WTC11 (cell line): ENCODE results near the gene CLDN3.

Source experiments
- CTCF ChIP-seq: fragments of 200-600 bp; IDR thresholded peaks from 2 replicates; pipeline ENCODE4 v1.8.0; 2022; ENCODE audit warnings: antibody characterized with exemption
- IRF2 ChIP-seq: sonication (generic); formaldehyde crosslinking; IDR thresholded peaks from 2 replicates; pipeline ENCODE4 v1.8.0; 2022; ENCODE audit warnings: low read depth, missing genetic modification reagents, borderline replicate concordance
- MLX ChIP-seq: sonication (generic); formaldehyde crosslinking; IDR thresholded peaks from 2 replicates; pipeline ENCODE4 v1.8.1; 2023; ENCODE audit warnings: mild to moderate bottlenecking, missing genetic modification reagents, moderate library complexity
- TEAD4 ChIP-seq: sonication (generic); formaldehyde crosslinking; IDR thresholded peaks from 2 replicates; pipeline ENCODE4 v1.8.0; 2022; ENCODE audit warnings: mild to moderate bottlenecking, missing genetic modification reagents
- USF2 ChIP-seq: sonication (generic); formaldehyde crosslinking; IDR thresholded peaks from 2 replicates; pipeline ENCODE4 v1.8.1; 2023; ENCODE audit warnings: mild to moderate bottlenecking, missing genetic modification reagents, moderate library complexity
- ZNF121 ChIP-seq: sonication (generic); formaldehyde crosslinking; IDR thresholded peaks from 2 replicates; pipeline ENCODE4 v1.8.0; 2023; ENCODE audit warnings: missing genetic modification reagents

- TF ChIP-seq CTCF (no peak), USF2 (CRISPR knock-in tag) (no peak), TEAD4 (CRISPR knock-in tag) (no peak), MLX (CRISPR knock-in tag) (no peak), IRF2 (no peak), ZNF121 (CRISPR knock-in tag) (no peak)
Measured at GRCh38 chr7:73778801-73779389, 8.8 kb upstream of the CLDN3 start.
